Upper lobe of left lung (tissue), 4 donors: ENCODE measurements around the gene SLC25A25.

Source experiments
- POLR2A ChIP-seq, 4 donors: fragments of 450-650 bp; IDR thresholded peaks; one replicate each; pipeline ENCODE4 v1.5.1; 2016 to 2017; ENCODE audit warnings: antibody characterized with exemption in 4 of 4, mild to moderate bottlenecking in 2 of 4
- POLR2AphosphoS5 ChIP-seq, 2 donors: sonication (generic); formaldehyde crosslinking; IDR thresholded peaks; one replicate each; pipeline ENCODE4 v1.5.1; 2017; ENCODE audit warnings: antibody characterized with exemption in 2 of 2
- TF ChIP-seq, protein P1 (sequence below), 6 experiments: fragments of 450-650 bp in 4 of 6; fragments of 200-600 bp in 2 of 6; sonication (generic) in 2 of 6; IDR thresholded peaks; one replicate each; pipeline ENCODE4 v1.5.1; 2016 to 2019; ENCODE audit warnings: antibody characterized with exemption in 6 of 6

DNA sequence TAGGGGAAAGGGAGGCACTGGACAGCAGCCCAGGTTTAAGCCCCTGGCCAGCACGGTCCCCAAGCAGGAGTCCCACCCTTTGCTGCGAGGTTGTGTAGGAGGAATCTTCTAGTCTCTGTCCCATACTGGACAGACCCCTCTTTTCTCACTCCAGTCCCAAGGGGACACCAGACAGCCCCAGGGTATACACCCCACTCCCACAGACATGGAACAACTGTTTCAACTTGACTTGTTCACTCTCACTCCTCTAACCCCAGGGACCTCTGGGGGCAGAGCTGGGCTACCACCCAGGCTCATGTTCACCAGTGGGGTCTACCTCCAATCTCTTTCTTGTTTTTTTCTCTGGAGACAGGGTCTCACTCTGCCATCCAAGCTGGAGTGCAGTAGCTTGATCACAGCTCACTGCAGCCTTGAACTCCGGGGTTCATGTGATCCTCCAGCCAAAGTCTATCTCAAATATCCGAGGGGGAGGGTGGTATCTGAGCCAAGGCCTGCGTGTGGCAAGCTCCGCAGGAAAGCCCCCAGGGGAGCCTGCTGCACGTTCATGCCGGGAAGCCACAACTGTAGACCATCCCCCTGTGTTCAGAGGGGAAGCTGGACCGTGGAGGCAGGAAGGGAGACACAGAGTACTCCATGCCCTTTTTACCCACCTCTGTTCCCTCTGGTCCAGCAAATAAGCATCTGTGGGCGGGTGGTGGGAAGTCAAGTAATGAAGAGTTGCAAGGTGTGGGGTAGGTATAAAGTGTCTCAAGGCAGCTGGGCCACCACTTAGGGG, 57.7 kb downstream of the SLC25A25 start:
- TF ChIP-seq POLR2A (IDR thresholded peaks at IDR 0.05) (no peak), POLR2AphosphoS5 (IDR thresholded peaks at IDR 0.05) (no peak)
- TF ChIP-seq, protein P1, sequence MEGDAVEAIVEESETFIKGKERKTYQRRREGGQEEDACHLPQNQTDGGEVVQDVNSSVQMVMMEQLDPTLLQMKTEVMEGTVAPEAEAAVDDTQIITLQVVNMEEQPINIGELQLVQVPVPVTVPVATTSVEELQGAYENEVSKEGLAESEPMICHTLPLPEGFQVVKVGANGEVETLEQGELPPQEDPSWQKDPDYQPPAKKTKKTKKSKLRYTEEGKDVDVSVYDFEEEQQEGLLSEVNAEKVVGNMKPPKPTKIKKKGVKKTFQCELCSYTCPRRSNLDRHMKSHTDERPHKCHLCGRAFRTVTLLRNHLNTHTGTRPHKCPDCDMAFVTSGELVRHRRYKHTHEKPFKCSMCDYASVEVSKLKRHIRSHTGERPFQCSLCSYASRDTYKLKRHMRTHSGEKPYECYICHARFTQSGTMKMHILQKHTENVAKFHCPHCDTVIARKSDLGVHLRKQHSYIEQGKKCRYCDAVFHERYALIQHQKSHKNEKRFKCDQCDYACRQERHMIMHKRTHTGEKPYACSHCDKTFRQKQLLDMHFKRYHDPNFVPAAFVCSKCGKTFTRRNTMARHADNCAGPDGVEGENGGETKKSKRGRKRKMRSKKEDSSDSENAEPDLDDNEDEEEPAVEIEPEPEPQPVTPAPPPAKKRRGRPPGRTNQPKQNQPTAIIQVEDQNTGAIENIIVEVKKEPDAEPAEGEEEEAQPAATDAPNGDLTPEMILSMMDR (IDR thresholded peaks at IDR 0.05) = no peak
